NCI-H526 (cell line): ENCODE data around the gene SMIM20.

Experiments used
- DNase-seq, 2 experiments: peaks; one replicate each; lab custom pipeline; 2025; lab: John Stamatoyannopoulos, UW

The SMIM20 gene

GRCh38 chr4:25954293-25954904 is 40.4 kb downstream of the SMIM20 start:
- DNase-seq = no peak

GRCh38 chr4:25955705-25956104 is 41.7 kb downstream of the SMIM20 start:
- DNase-seq = no peak

GRCh38 chr4:25956260-25956659 is 42.2 kb downstream of the SMIM20 start:
- no peak for DNase-seq

GRCh38 chr4:25958110-25958509 is 44.1 kb downstream of the SMIM20 start:
- DNase-seq = no peak

- no peak for DNase-seq
These were observed 48.4 kb downstream of the SMIM20 start for GRCh38 chr4:25962393-25962792.

GRCh38 chr4:25965629-25966028 is 51.6 kb downstream of the SMIM20 start:
- DNase-seq = no peak

GRCh38 chr4:25966171-25966570 is 52.2 kb downstream of the SMIM20 start:
- DNase-seq = no peak

GRCh38 chr4:25969374-25970155 is 55.5 kb downstream of the SMIM20 start:
- no peak for DNase-seq

GRCh38 chr4:25970226-25970675 is 56.2 kb downstream of the SMIM20 start:
- no peak for DNase-seq

- peak in 1 of 2 experiments; percentile 11 for DNase-seq
These were observed 56.8 kb downstream of the SMIM20 start for GRCh38 chr4:25970691-25971432.

- no peak for DNase-seq
These were observed 58.3 kb downstream of the SMIM20 start for GRCh38 chr4:25972366-25972765.

GRCh38 chr4:25972984-25973745 is 59.1 kb downstream of the SMIM20 start:
- DNase-seq = no peak

GRCh38 chr4:25976780-25977179 is 62.8 kb downstream of the SMIM20 start:
- DNase-seq = no peak

GRCh38 chr4:25977397-25978170 is 63.6 kb downstream of the SMIM20 start:
- no peak for DNase-seq

GRCh38 chr4:25978327-25978726 is 64.3 kb downstream of the SMIM20 start:
- DNase-seq = no peak
